BLaER1 treated with 17β-estradiol and CSF1 and Interleukin-3, amounts not matched to agents 10 nM and 100 nM (cell line): Measurements from ENCODE around the gene SCG3.

Experiments used
- H3K27ac ChIP-seq, 11 experiments: shearing (Covaris generic); formaldehyde crosslinking; 2 replicates each; pipeline ENCODE4 v1.8.1; 2022
- H3K27me3 ChIP-seq, 11 experiments: shearing (Covaris generic); formaldehyde crosslinking; 2 replicates each; pipeline ENCODE4 v1.8.1; 2022
- H3K36me3 ChIP-seq, 11 experiments: shearing (Covaris generic); formaldehyde crosslinking; 2 replicates each; pipeline ENCODE4 v1.8.1; 2022
- H3K4me1 ChIP-seq, 10 experiments: shearing (Covaris generic); formaldehyde crosslinking; 2 replicates each; pipeline ENCODE4 v1.8.1; 2022
- H3K4me2 ChIP-seq, 11 experiments: shearing (Covaris generic); formaldehyde crosslinking; 2 replicates each; pipeline ENCODE4 v1.8.1; 2022
- H3K4me3 ChIP-seq, 10 experiments: shearing (Covaris generic); formaldehyde crosslinking; 2 replicates each; pipeline ENCODE4 v1.8.1; 2022
- H3K9ac ChIP-seq, 11 experiments: shearing (Covaris generic); formaldehyde crosslinking; 2 replicates each; pipeline ENCODE4 v1.8.1; 2022
- H3K9me3 ChIP-seq, 11 experiments: shearing (Covaris generic); formaldehyde crosslinking; replicated peaks in 1 of 11; 2 replicates each; pipeline ENCODE4 v1.8.1; 2022
- H4K20me1 ChIP-seq, 11 experiments: shearing (Covaris generic); formaldehyde crosslinking; 2 replicates each; pipeline ENCODE4 v1.8.1; 2022
- Cebpa-rat ChIP-seq, 11 experiments: shearing (Covaris generic); IDR thresholded peaks; 2 replicates each; pipeline ENCODE4 v1.8.1; 2022

Gene SCG3

DNA sequence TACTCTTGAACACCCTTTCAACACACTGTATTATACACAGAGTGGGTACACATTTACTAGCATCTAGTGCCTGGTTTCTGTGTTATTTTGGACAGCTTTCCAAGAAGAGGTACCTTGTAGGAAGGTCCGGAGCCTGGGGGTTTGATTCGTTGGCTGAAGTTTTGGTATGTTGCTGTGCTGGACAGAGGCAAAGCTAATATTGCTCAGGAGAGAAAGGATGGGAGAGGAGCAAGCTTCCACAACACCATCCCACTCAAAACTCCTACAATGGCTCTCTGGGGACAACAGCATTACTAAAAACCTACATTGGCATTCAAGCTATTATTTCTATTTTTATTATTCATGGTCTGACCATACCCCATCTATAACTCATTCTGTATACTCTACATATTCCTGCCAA lies 57.2 kb downstream of the SCG3 start:
- TF ChIP-seq Cebpa-rat (IDR thresholded peaks at IDR 0.05): no peak
- peaks cover 0 to 9% (median 0%) of the 10 kb centered on the region in 11 experiments; a peak in 4 of 22 replicates for H3K36me3 ChIP-seq
- peaks cover 37 to 44% (median 42%) of the 10 kb centered on the region in 10 experiments for H3K4me1 ChIP-seq
- peak overlapping the region; percentile 90 to 98 (median 96); a peak in 21 of 22 replicates for H3K4me2 ChIP-seq
- no peaks in the 10 kb centered on the region for H3K9me3 ChIP-seq
- H3K4me3 ChIP-seq: no peak overlapping the region; a peak in 1 of 20 replicates
- 0 out of 22 replicates have a peak overlapping the region, but pooled peaks of 1 of the 11 experiments have one; percentile 94 for H3K27ac ChIP-seq
- H4K20me1 ChIP-seq: peaks cover 0 to 20% (median 3%) of the 10 kb centered on the region in 11 experiments; a peak in 9 of 22 replicates
- H3K9ac ChIP-seq: peak overlapping the region in 1 of 11 experiments; percentile 95; a peak in 1 of 22 replicates
- H3K27me3 ChIP-seq: no peaks in the 10 kb centered on the region

DNA sequence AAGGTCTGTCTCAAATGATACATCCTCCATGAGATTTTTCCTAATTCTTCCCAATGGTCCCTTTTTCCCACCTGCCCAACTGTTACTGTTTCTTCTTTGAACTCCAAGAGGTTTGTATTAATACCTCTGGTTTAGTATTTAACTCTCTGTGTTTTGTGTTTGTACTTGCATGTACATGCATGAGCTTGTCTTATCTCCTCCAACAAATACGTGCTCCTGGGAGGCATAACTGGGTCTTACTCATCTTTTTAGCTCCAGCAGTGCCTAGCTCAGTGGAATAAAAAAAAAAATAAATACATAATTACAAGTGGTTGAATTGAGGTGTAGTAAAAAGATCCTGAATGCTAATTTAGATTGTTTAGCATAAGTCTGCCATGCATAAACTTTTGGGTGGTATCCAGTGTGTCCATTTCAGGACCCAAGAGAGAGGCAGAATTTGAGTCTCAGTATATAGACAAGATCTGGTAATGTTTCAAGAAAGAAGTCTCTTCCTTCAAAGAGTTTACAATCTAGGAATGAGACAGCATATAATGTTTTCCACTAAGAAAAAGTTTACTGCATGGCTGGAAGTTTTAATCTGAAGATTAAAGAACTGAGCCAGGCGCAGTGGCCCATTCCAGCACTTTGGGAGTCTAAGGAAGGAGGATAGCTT lies 57.9 kb downstream of the SCG3 start:
- Histone ChIP-seq H3K36me3 (peaks cover 0 to 3% (median 0%) of the 10 kb centered on the region in 11 experiments; a peak in 3 of 22 replicates), H3K9ac (no peak overlapping the region), H3K27ac (no peak overlapping the region), H3K4me2 (peak overlapping the region in 2 of 11 experiments; percentile 92 to 96; a peak in 4 of 22 replicates), H3K9me3 (no peaks in the 10 kb centered on the region), H3K4me3 (no peak overlapping the region), H3K4me1 (peaks cover 31 to 38% (median 36%) of the 10 kb centered on the region in 10 experiments), H4K20me1 (peaks cover 0 to 20% (median 3%) of the 10 kb centered on the region in 11 experiments; a peak in 9 of 22 replicates), H3K27me3 (no peaks in the 10 kb centered on the region)
- no peak for TF ChIP-seq Cebpa-rat (IDR thresholded peaks at IDR 0.05)

- Histone ChIP-seq H4K20me1 (peaks cover 0 to 6% (median 0%) of the 10 kb centered on the region in 11 experiments; a peak in 2 of 22 replicates), H3K4me3 (no peak overlapping the region), H3K4me2 (no peak overlapping the region)
Measured at GRCh38 chr15:51749307-51749706, 68.0 kb downstream of the SCG3 start.

DNA sequence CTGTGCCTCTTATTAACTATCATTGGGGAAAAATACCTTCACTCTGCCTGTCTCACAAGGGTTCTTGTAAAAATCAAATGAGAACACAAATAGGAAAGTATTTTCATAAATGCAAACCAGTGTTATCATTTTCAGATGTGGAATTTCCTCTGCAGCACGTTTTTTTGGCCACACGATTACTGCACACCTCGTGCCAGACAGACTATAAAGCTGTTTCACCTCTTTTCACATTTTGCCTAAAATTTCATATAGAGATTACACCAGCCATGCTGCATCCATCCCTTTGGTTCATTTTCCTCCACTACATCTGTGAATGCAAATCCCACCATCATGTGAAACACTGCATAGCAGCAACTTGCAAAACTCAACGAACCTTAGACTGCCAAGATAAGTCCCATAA lies 68.9 kb downstream of the SCG3 start:
- TF ChIP-seq Cebpa-rat (IDR thresholded peaks at IDR 0.05): no peak
- peaks cover 0 to 6% (median 0%) of the 10 kb centered on the region in 11 experiments; a peak in 3 of 22 replicates for H4K20me1 ChIP-seq
- no peak overlapping the region for H3K27ac ChIP-seq
- peaks cover 0 to 10% (median 0%) of the 10 kb centered on the region in 11 experiments; a peak in 4 of 22 replicates for H3K9me3 ChIP-seq
- H3K4me1 ChIP-seq: peaks cover 29 to 38% (median 36%) of the 10 kb centered on the region in 10 experiments
- H3K9ac ChIP-seq: no peak overlapping the region
- no peak overlapping the region for H3K4me2 ChIP-seq
- no peaks in the 10 kb centered on the region for H3K36me3 ChIP-seq
- H3K4me3 ChIP-seq: no peak overlapping the region
- peaks cover 0 to 13% (median 0%) of the 10 kb centered on the region in 11 experiments; a peak in 4 of 22 replicates for H3K27me3 ChIP-seq

More at GRCh38 chr15:51749307-51749706, 68.0 kb downstream of the SCG3 start:
- Histone ChIP-seq H3K4me1 (peaks cover 21 to 29% (median 27%) of the 10 kb centered on the region in 10 experiments), H3K27me3 (peaks cover 0 to 13% (median 0%) of the 10 kb centered on the region in 11 experiments; a peak in 4 of 22 replicates), H3K36me3 (no peaks in the 10 kb centered on the region), H3K9me3 (peaks cover 0 to 6% (median 0%) of the 10 kb centered on the region in 11 experiments; a peak in 4 of 22 replicates), H3K9ac (no peak overlapping the region), H3K27ac (no peak overlapping the region)
- TF ChIP-seq Cebpa-rat (IDR thresholded peaks at IDR 0.05): no peak

DNA sequence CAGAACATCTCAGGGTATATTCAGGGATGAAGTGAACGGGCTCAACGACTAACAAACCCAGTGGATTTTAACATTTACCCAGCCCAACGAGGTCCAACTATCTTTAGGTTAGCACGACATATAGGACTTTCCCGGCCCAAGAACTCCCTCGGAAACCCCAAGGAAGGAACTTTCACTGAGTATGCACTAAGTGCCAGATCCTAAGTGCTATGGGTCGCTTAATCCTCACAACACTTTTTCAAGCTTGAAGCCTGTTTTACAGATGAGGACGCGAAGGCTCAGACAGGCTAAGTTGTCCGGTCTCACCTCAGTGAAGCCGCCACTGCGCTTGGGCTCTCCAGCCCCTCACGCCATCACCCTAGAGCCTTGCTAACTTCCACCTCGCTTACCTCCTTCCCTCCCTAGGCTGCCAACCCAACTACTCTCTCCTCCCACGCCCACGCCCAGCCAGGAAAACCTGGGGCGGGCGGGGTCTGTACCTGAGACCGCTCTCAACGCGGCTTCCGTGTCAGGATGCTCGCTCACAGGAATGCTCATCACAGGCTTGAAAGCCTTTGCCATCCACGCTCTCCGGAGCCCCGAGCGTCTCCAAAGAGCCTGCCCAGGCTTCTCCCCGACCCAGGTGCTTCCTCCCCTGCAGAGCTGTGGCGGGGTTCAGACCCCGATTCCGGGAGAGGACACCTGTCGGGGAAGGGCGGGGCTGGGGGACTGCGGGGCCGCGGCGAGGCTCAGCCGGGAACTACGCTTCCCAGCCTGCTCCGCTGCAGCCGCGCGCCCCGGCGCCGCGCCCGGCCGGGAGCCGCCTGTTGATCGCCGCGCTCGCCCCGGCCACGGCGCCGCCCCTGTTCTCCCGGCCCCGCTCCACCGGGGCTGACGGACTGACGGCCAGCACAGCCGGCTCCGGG lies 69.7 kb downstream of the SCG3 start, which contains the start of gene TMOD2:
TSS of gene TMOD2 (plus strand) at position 806 of the 905 bp plus-strand sequence. CDS start 14,845 bp downstream, outside the sequence.
- Histone ChIP-seq H3K4me3 (peak within 1 kb of the TSS; percentile 80 to 91 (median 85)), H4K20me1 (peaks cover 0 to 6% (median 0%) of the 10 kb centered on the region in 11 experiments; a peak in 3 of 22 replicates), H3K9ac (peak within 1 kb of the TSS; percentile 68 to 81 (median 79)), H3K9me3 (peaks cover 0 to 10% (median 0%) of the 10 kb centered on the region in 11 experiments; a peak in 4 of 22 replicates), H3K4me1 (peaks cover 37 to 47% (median 44%) of the 10 kb centered on the region in 10 experiments), H3K27me3 (peaks cover 0 to 13% (median 0%) of the 10 kb centered on the region in 11 experiments; a peak in 4 of 22 replicates), H3K4me2 (peak within 1 kb of the TSS; percentile 63 to 98 (median 92)), H3K36me3 (no peaks in the 10 kb centered on the region), H3K27ac (peak within 1 kb of the TSS; percentile 20 to 64 (median 46); a peak in 18 of 22 replicates)
- TF ChIP-seq Cebpa-rat (IDR thresholded peaks at IDR 0.05): no peak

GRCh38 chr15:51751697-51752683 lies 70.7 kb downstream of the SCG3 start:
- H3K36me3 ChIP-seq: no peaks in the 10 kb centered on the region
- H3K9ac ChIP-seq: peak overlapping the region; percentile 68 to 81 (median 79)
- H3K9me3 ChIP-seq: peaks cover 0 to 10% (median 0%) of the 10 kb centered on the region in 11 experiments; a peak in 4 of 22 replicates
- peaks cover 0 to 13% (median 0%) of the 10 kb centered on the region in 11 experiments; a peak in 4 of 22 replicates for H3K27me3 ChIP-seq
- H3K4me3 ChIP-seq: peak overlapping the region; percentile 80 to 91 (median 85)
- H3K4me2 ChIP-seq: peak overlapping the region; percentile 63 to 98 (median 92)
- H3K4me1 ChIP-seq: peaks cover 42 to 56% (median 53%) of the 10 kb centered on the region in 10 experiments
- H3K27ac ChIP-seq: peak overlapping the region; percentile 20 to 64 (median 46); a peak in 18 of 22 replicates
- TF ChIP-seq Cebpa-rat (IDR thresholded peaks at IDR 0.05): no peak
- H4K20me1 ChIP-seq: peaks cover 0 to 6% (median 0%) of the 10 kb centered on the region in 11 experiments; a peak in 3 of 22 replicates

GRCh38 chr15:51752888-51753287 lies 71.6 kb downstream of the SCG3 start:
- Histone ChIP-seq H4K20me1 (peaks cover 0 to 6% (median 0%) of the 10 kb centered on the region in 11 experiments; a peak in 3 of 22 replicates), H3K36me3 (no peaks in the 10 kb centered on the region), H3K27ac (peak overlapping the region in 3 of 11 experiments; percentile 20 to 62 (median 46); a peak in 7 of 22 replicates), H3K4me3 (peak overlapping the region in 9 of 10 experiments; percentile 80 to 91 (median 84); a peak in 12 of 20 replicates), H3K9me3 (peaks cover 0 to 10% (median 0%) of the 10 kb centered on the region in 11 experiments; a peak in 4 of 22 replicates), H3K4me2 (peak overlapping the region; percentile 63 to 98 (median 92)), H3K9ac (peak overlapping the region in 4 of 11 experiments; percentile 76 to 81 (median 79); a peak in 6 of 22 replicates), H3K4me1 (peaks cover 42 to 65% (median 57%) of the 10 kb centered on the region in 10 experiments), H3K27me3 (peaks cover 0 to 13% (median 0%) of the 10 kb centered on the region in 11 experiments; a peak in 4 of 22 replicates)
- no peak for TF ChIP-seq Cebpa-rat (IDR thresholded peaks at IDR 0.05)
